GM12872 (cell line): Measurements from ENCODE around the gene KCNMB2.

Experiments
- CTCF ChIP-seq: IDR thresholded peaks from 3 replicates; pipeline ENCODE4 v1.5.1; 2011; ENCODE audit warnings: low read depth, mild to moderate bottlenecking, low read length, moderate library complexity; ENCODE audit not compliant: insufficient read depth

The KCNMB2 gene

GRCh38 chr3:178658694-178659325, 122.6 kb downstream of the KCNMB2 start:
- no peak for TF ChIP-seq CTCF

GRCh38 chr3:178663201-178663934, 127.1 kb downstream of the KCNMB2 start:
- TF ChIP-seq CTCF: no peak

- TF ChIP-seq CTCF: no peak
These were observed 129.5 kb downstream of the KCNMB2 start for GRCh38 chr3:178665747-178666146.

GRCh38 chr3:178669022-178669601, 132.9 kb downstream of the KCNMB2 start:
- no peak for TF ChIP-seq CTCF

- TF ChIP-seq CTCF: no peak
These were observed 133.5 kb downstream of the KCNMB2 start for GRCh38 chr3:178669758-178670157.

GRCh38 chr3:178671377-178671776, 135.1 kb downstream of the KCNMB2 start:
- TF ChIP-seq CTCF: no peak

GRCh38 chr3:178671791-178672190, 135.6 kb downstream of the KCNMB2 start:
- no peak for TF ChIP-seq CTCF
